Glutamatergic neuron (in vitro differentiated cells): ENCODE measurements around the gene CCDC85C. TPM values are rescaled to one million over a fixed set of nuclear protein-coding genes. Genes with fewer than 3 reads are reported as not detected.

Experiments used
- DNase-seq: peaks from one replicate; pipeline ENCODE4 v3.0.0; 2022
- H3K27ac Mint-ChIP-seq: one replicate; pipeline ENCODE4 v1.8.0; 2020; ENCODE audit warnings: mild to moderate bottlenecking, mixed read lengths, inconsistent platforms; ENCODE audit not compliant: unreplicated experiment
- H3K27me3 Mint-ChIP-seq: one replicate; pipeline ENCODE4 v1.8.0; 2020; ENCODE audit warnings: mild to moderate bottlenecking, moderate library complexity, mixed read lengths, inconsistent platforms; ENCODE audit not compliant: unreplicated experiment
- H3K36me3 Mint-ChIP-seq: one replicate; pipeline ENCODE4 v1.8.0; 2020; ENCODE audit warnings: mild to moderate bottlenecking, mixed read lengths, inconsistent platforms; ENCODE audit not compliant: unreplicated experiment
- H3K4me1 Mint-ChIP-seq: one replicate; pipeline ENCODE4 v1.8.0; 2020; ENCODE audit warnings: mild to moderate bottlenecking, low read depth, mixed read lengths, inconsistent platforms; ENCODE audit not compliant: unreplicated experiment
- H3K4me3 Mint-ChIP-seq: one replicate; pipeline ENCODE4 v1.8.0; 2020; ENCODE audit warnings: mild to moderate bottlenecking, mixed read lengths, inconsistent platforms; ENCODE audit not compliant: unreplicated experiment
- H3K9me3 Mint-ChIP-seq: one replicate; pipeline ENCODE4 v1.8.0; 2020; ENCODE audit warnings: mild to moderate bottlenecking, moderate library complexity, mixed read lengths, inconsistent platforms; ENCODE audit not compliant: unreplicated experiment
- total RNA-seq: library from RNA; stranded (reverse); fragmentation: NEBNext Ultra II Directional; extraction: Animal tissue kit (Norgen Biotek cat#: 25700); gene quantifications from one replicate; pipeline ENCODE4 v1.2.1, GENCODE V29; 2021; ENCODE audit not compliant: unreplicated experiment
- TF ChIP-seq, protein P1 (sequence below): fragments of 200-600 bp; sonication (generic); IDR thresholded peaks from one replicate; pipeline ENCODE4 v1.5.0; 2021; ENCODE audit not compliant: partially characterized antibody, unreplicated experiment

CCDC85C gene
- total RNA-seq, 1 donor from 2014 or later, result 32.3 TPM

- Mint-ChIP-seq H3K9me3 (peaks cover 3% of the 10 kb centered on the region), H3K4me1 (peaks cover 10% of the 10 kb centered on the region), H3K4me3 (peak overlapping the region; percentile 7), H3K27me3 (no peaks in the 10 kb centered on the region), H3K36me3 (no peaks in the 10 kb centered on the region), H3K27ac (no peak overlapping the region)
- no peak for DNase-seq
- TF ChIP-seq, protein P1, sequence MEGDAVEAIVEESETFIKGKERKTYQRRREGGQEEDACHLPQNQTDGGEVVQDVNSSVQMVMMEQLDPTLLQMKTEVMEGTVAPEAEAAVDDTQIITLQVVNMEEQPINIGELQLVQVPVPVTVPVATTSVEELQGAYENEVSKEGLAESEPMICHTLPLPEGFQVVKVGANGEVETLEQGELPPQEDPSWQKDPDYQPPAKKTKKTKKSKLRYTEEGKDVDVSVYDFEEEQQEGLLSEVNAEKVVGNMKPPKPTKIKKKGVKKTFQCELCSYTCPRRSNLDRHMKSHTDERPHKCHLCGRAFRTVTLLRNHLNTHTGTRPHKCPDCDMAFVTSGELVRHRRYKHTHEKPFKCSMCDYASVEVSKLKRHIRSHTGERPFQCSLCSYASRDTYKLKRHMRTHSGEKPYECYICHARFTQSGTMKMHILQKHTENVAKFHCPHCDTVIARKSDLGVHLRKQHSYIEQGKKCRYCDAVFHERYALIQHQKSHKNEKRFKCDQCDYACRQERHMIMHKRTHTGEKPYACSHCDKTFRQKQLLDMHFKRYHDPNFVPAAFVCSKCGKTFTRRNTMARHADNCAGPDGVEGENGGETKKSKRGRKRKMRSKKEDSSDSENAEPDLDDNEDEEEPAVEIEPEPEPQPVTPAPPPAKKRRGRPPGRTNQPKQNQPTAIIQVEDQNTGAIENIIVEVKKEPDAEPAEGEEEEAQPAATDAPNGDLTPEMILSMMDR, result no peak
Measured at GRCh38 chr14:99467336-99468078, 136.5 kb downstream of the CCDC85C start.

GRCh38 chr14:99466758-99467157, 137.2 kb downstream of the CCDC85C start:
- Mint-ChIP-seq H3K27ac (no peak overlapping the region), H3K4me1 (peaks cover 10% of the 10 kb centered on the region), H3K4me3 (no peak overlapping the region), H3K27me3 (no peaks in the 10 kb centered on the region), H3K9me3 (peaks cover 3% of the 10 kb centered on the region), H3K36me3 (no peaks in the 10 kb centered on the region)
- TF ChIP-seq, protein P1, result no peak
- DNase-seq, result no peak

GRCh38 chr14:99465288-99465687, 138.7 kb downstream of the CCDC85C start:
- DNase-seq, result no peak
- Mint-ChIP-seq H3K9me3 (peaks cover 1% of the 10 kb centered on the region), H3K27ac (no peak overlapping the region), H3K4me1 (peaks cover 10% of the 10 kb centered on the region), H3K27me3 (no peaks in the 10 kb centered on the region), H3K36me3 (no peaks in the 10 kb centered on the region), H3K4me3 (no peak overlapping the region)
- TF ChIP-seq, protein P1, result no peak

DNA sequence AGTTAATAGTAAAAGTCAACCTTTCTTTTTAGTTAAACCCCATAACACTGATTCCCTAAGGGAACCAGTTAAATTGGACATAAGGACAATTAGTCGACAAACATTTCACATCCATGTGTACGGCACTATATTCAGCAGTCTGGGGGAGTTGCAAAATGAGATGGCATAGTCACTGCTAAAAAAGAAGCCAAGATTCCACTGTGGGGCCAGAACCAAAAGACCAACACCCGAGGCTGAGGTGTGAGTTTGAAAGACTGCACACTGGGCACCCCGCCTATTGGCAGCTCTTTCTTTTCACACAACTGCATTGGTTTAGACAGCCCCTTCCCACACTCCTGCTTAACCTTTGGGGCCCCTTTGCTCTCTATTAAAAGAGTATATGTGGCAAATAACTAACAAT, 140.0 kb downstream of the CCDC85C start:
- peaks cover 10% of the 10 kb centered on the region for H3K4me1 Mint-ChIP-seq
- TF ChIP-seq, protein P1, result no peak
- DNase-seq, result no peak
- no peaks in the 10 kb centered on the region for H3K36me3 Mint-ChIP-seq
- no peak overlapping the region for H3K4me3 Mint-ChIP-seq
- no peaks in the 10 kb centered on the region for H3K27me3 Mint-ChIP-seq
- H3K9me3 Mint-ChIP-seq, result peaks cover 1% of the 10 kb centered on the region
- no peak overlapping the region for H3K27ac Mint-ChIP-seq

- no peaks in the 10 kb centered on the region for H3K27me3 Mint-ChIP-seq
- H3K36me3 Mint-ChIP-seq, result no peaks in the 10 kb centered on the region
- H3K4me3 Mint-ChIP-seq, result no peak overlapping the region
- H3K27ac Mint-ChIP-seq, result no peak overlapping the region
- no peak for DNase-seq
- H3K4me1 Mint-ChIP-seq, result peaks cover 6% of the 10 kb centered on the region
- TF ChIP-seq, protein P1, result no peak
- H3K9me3 Mint-ChIP-seq, result no peaks in the 10 kb centered on the region
Measured at GRCh38 chr14:99462210-99462609, 141.8 kb downstream of the CCDC85C start.
